HG03139 (cell line): Measurements from ENCODE around the gene TLX2.

Experiments
- ATAC-seq: cut with Tn5 transposase; IDR thresholded peaks from one replicate; pipeline ENCODE4 v1.9.1; 2021; ENCODE audit not compliant: unreplicated experiment

The TLX2 gene

DNA sequence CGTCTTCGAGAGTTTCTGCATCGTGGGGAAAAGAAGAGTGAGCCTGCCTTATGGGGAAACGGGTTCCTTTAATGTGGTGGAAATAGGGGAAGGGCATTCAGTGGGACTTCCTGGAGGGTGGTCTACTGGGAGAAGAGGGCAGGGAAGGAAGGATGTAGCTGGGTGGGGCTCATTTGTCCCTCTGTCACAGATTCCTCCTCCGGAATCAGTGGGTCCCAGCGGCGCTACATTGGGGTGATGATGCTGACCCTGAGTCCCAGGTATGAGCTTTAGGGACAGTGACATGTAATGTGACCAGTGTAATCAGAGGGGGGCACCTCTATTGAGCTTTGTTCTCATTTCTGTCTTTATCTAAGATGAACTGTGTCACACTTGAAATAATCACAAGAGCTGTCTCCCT lies 17.4 kb downstream of the TLX2 start:
- ATAC-seq, result no peak

GRCh38 chr2:74532222-74532621 lies 18.0 kb downstream of the TLX2 start:
- no peak for ATAC-seq

GRCh38 chr2:74533464-74533863 lies 19.2 kb downstream of the TLX2 start:
- ATAC-seq, result no peak

DNA sequence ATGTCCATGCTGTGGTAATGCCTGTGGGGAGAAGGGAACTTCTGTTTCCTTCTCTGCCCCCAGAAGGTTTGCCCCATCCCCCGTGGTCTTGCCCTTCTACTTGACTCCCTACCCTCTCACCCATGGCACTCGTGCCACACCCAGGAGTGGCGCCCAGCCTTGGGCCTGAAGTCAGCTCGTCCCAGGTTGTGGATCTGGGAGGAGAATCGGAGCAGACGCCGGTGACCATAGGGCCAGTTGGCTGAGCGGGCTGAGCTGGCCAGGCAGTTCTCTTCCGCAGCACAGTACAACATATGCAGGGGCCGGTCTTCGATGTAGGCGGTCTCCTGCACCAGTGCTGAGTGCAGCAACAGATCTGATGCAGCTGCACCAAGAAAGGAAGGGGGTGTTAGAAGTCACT lies 20.2 kb downstream of the TLX2 start:
- no peak for ATAC-seq

DNA sequence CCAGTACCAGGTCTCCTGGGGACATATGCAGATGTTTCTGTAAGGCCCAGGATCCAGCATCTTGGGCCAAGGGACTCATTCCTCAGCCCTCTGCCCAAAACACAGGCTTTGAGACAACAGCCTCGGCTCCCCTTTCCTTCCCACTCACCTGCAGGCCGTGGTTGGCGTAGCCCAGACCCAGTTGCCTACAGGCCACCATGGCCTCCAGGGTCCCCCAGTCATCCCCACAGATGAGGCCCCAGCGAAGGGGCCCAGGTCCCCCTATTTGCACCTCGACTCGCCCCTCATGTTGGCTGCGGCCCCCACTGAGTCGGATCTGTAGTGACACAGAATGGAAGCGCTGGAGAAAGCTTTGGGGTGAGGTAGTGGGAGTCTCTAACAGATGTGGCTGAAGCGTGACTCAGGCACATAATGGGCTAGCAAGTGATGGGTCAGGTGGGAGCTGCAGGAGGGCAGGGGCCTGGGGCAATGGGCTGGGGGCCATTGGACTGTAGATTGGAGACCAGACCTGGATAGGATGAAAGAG lies 21.3 kb downstream of the TLX2 start:
- no peak for ATAC-seq

DNA sequence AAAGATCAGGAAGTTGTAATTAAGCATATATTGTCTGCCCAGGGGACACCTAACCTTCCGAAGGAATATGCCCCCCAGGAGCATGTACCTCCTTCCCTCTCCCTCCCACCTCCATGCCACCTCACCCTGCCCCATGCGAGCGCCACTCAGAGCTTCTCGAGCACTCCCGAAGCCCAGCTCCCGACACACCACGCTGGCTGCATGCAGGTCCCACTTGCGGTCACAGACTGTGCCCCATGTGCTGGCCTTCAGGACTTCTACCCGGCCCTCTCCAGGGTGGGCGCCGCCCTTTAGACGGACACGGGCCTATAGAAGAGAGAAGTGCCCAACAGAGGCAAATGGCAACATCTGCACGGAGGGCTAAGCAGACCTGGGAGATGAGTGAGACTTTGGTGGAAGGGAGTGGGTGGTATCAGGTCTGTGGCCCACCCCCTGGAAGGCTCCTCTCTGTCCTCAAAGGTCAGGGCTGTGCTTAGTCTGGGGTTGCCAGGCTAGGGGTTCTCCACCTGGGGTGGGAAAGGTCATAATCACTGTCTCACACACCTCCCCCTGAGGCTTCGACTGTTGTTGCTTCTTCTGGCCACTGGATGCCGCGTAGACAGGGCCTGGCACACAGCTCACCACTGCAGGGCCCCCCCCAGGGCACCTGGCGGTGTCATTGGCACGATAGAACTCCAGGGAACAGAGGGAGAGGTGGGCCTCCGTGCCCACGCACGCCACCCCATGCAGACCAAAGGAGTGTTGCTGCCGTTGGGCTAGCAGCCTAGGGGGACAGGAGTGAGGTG lies 22.1 kb downstream of the TLX2 start:
- ATAC-seq, result no peak

DNA sequence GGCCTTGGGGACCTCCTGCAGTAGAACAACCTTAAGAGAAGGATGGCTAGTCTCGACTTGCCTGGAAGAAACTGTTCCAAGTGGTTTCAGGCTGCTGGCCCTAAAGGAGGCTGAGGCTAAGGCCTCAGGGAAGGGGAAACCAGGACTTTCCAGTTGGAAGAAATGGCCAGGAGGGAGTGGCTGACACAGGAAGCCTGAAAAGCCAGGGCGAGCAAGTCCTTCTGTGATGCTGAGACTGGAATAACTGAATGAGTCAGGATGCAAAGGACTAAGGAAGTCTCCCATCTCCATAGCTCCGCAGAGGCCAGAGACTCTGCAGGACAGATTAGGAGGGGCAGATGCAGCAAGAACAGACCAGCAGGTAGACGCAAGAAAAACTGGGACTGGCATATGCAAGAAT lies 22.9 kb downstream of the TLX2 start:
- ATAC-seq, result no peak

DNA sequence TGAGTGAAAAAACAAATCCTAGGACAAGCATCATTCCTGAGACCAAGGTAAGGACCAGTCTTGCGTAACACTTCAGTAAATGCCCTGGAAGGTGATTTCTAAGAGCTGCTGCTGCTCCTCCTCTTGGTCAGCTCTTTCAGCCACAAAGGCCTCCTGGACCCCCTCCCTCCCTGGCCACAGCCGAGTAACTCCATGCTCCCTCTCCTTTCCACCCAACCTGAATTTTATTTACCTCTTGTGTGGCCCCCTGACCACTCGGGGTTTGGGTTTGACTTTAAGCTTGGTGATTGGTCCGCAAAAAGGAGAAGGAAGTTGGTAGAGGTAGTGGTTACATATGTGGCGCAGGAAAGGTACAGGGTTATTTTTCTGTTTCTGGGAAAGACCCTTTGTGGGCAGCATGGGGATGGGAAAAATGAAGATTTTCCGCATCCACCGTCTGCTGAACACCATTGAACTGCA lies 24.7 kb downstream of the TLX2 start:
- ATAC-seq, result no peak

- no peak for ATAC-seq
Measured at GRCh38 chr2:74540291-74540690, 26.0 kb downstream of the TLX2 start.

DNA sequence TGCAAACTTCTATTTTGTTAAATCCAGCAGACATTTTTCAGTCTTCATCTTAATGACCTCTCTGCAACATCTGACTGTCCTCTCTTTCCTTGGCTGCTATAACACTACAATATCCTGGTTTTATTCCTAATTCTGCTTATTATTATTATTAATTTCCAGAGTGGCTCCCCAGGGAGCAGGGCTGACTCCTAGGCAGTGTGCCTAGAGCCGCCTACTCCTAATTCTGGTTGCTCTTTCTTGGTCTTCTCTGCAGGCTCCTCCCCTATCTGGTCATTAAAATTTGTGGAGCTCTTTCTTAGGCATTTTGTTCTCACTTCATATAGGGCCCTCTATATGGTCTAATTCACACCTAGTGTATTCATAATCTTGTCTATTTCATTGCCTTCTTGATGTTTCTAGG lies 28.7 kb downstream of the TLX2 start:
- ATAC-seq, result no peak

- ATAC-seq, result no peak
Measured at GRCh38 chr2:74544634-74545033, 30.4 kb downstream of the TLX2 start.

GRCh38 chr2:74546004-74546403 lies 31.8 kb downstream of the TLX2 start:
- no peak for ATAC-seq

- no peak for ATAC-seq
Measured at GRCh38 chr2:74548285-74548899, 34.1 kb downstream of the TLX2 start.

DNA sequence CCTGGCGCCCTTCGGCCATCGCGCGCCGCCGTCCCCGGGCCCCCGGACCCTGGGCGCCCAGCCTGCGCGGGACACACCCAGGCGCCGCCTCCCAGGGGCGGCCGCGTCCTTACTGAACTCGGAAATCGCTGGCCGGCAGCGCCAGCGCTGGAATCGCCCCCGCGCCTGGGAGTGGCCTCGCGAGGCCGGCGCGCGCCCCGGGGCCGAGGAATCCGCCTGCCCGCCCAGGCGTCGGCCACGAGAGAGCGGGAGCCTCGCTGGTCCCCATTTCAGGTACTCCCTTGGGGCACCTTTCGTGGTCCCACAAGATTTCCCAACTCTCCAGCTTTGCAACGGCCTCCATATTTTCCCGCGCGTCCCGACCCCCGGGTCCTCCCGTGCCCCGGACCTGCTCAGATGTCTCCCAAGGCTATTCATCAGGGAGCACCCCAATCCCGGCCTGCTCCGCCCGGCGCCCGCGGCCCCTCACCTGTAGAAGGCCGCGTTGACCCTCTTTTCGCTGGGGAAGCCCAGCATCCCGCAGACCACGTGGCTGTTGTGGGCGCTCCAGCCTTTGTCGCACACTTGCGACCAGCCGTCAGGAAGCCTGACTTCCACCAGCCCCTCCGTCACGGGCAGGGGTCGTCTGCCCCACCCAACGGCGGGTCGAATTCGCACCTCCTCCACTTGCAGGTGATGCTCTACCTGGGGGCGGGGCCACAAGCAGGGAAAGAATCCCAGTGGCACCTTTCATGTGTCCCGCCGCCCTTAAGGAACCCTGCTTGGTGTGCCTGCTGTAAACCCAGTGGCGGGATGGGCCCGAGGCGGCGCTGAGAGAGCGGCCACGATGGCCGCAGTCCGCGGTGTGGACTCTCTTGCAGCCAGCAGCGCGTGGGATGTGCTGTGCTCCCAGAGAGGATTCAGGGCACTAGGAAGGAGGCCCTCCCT lies 34.9 kb downstream of the TLX2 start:
- no peak for ATAC-seq

- ATAC-seq, result no peak
Measured at GRCh38 chr2:74550231-74550630, 36.0 kb downstream of the TLX2 start.

DNA sequence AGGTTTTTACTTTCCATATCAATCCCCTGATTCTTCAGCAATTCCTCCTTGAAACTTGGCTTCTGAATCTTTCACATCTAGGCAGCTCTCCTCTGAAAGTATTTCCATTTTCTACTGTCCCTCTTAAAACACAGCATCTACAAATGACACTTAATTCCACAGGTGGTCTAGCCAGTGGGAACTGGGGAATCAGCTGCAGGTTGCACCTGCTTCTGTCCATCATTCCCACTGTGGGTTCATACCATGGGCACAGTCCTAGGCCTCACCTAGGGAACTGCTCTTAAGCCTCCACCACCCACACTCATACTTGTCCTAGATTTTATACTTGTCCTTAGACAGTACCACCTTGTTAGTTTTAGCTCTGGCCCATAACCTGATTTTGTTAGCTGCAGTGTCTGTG lies 37.3 kb downstream of the TLX2 start:
- ATAC-seq, result no peak

DNA sequence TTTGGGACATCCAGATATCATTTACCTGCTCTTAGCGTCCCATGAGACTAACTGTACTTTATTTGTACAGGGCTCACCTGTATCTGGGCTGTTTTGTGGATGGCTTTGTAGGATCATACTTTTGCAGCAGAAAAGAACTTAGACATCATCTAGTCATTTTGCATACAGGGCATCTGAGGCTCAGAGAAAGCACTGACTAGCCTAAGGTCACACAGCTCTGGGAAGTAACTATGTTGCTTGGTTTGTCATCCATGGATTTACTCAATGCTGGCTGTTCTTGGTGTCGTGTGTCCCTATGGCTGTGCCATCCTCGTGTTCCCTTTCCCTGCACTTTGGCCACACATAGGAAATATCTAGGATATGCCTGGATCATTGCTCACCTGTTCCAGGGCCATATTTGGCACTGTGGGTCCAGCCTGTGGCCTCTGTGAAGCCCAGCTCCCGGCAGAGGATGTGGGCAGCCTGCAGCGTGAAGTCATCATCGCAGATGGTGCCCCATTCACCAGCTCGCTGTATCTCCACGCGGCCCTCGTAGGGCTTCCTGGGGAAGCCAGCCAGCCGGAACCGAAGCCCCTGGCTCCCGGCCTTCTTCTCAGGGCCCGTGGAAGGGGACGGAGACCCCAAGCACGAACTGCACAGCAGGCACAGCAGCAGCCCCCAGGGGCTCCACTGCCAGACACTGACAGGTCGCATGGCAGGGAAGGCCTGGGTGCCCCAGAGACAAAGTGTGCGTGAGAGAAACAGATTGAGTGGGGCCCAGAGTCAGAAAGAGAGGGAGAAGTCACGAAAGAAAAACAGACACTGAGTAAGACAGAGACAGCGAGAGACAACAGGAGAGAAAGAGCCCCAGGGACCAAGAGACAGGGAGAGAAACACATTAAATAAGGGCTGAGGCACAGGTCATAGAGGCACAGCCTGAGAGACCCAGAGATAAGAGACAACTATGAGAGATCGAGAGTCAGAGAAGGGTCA lies 38.0 kb downstream of the TLX2 start:
- no peak for ATAC-seq

GRCh38 chr2:74552914-74553811 lies 38.9 kb downstream of the TLX2 start:
- no peak for ATAC-seq
